ENCODE measurements around the gene TOP2B.

TOP2B gene

DNA sequence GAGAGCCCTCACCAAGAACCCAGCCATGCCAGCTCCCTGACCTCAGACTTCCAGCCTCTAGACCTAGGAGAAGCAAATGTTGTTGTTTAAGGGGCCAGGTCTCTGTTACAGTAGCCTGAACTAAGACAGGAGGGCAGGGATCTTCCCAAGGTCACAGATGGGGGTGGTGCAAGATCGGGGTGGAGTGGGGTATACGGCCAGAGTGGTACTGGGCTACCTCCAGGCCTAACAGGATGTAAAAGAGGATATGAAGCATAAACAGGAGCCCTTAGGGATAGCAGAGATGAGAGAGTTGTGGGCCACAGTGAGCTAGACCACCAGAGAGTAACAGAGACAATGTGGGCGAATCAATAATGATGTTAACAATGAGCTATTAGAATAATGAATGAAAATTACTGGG is 82.9 kb downstream of the TOP2B start:
- no peak for DNase-seq

DNA sequence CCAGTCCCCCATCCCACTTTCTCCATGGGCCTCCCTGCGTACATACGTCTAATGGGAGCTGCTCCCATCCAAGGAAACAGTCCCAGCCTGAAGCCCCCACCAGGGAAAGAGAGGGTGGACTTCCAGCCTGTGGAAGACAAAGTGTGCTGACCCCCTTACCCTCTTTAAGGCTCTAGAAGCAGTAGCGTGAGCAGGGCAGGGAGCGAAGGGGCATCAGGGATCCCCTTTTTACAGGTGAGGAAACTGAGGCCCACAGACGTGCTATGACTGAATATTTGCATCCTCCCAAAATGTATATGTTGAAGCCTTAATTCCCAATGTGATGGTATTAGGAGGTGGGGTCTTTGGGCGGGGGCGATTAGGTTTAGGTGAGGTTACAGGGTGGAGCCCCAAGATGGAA is 83.4 kb downstream of the TOP2B start:
- no peak for DNase-seq

DNA sequence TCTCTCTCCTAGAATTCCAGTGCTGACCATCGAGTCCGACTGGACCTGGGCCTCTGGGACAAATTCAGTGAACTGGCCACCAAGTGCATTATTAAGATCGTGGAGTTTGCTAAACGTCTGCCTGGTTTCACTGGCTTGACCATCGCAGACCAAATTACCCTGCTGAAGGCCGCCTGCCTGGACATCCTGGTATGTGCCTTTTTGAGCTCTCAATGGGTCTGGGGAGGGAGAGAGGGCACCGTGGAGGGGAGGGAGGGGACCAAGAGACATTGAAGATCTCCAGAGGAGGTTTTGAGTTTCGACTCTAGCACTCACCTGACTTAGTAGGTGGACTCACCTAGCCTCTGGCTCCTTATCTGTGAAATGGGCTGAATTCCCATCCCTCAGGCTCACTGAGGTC is 84.2 kb downstream of the TOP2B start:
- no peak for DNase-seq

DNA sequence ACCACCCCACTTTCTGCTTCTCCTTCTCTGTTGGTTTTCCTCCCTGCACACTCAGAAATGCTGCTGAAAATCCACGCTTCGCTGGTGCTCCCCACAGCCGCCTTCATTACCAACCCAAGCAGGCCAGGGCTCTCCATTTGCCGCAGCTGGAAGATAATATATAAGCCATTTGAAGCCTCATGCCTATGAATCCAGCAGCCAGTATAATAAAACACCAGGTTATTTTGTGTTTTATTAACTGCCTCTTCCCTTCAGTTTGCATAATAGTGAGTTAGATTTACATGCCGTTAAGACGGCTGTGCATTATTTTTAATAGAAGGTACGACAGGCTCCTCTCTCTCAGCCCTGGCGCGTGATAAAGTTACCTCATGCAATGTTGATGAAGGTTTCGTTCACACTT is 86.6 kb downstream of the TOP2B start:
- DNase-seq: no peak

DNA sequence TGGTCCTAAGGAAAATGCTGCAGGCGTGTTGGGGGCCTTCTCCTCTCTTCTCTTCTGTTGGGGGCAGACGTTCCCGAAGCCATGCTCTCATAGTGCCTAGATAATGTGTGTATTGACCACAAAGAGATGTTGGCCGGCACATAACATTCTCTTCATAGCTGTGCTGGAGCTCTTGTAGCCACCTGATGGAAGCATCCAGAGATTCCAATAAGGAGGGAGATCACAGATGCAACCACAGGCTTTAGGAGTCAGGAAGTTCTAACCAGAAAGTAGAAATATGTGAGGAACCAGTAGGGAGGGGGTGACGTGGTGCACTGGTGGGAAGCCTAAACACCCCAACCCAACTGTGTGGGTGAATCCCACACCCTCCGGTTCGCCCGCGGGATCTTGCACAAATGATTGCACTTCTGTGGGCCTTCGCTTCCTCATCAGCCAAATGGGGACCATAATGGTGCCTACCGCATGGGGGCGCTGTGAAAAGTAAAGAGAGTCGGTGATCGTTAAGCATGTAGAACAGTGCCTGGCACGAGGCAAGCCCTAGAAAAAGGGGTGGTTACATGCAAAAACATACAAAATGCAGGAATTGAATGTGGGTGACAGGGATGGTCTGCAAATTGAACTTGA is 87.8 kb downstream of the TOP2B start:
- DNase-seq: no peak

DNA sequence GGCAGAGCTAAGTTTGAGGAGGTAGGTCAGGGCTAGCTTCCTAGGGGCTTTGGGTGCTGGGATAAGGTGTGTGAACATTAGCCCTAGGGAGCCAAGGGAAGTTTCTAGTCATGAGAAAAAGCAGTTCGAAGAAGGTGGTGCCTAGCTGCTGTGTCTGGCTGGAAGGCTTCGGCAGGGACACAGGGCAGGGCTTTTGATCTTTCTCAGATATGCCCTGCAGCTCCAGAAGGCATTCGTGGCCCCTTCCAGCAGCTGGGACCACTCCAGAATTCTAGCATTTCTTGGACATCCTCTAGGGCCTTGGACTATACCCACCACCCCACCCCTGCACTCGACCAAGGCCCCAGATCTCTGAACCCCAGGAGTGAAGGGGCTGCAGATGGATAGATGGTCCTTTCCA is 88.6 kb downstream of the TOP2B start:
- no peak for DNase-seq

DNA sequence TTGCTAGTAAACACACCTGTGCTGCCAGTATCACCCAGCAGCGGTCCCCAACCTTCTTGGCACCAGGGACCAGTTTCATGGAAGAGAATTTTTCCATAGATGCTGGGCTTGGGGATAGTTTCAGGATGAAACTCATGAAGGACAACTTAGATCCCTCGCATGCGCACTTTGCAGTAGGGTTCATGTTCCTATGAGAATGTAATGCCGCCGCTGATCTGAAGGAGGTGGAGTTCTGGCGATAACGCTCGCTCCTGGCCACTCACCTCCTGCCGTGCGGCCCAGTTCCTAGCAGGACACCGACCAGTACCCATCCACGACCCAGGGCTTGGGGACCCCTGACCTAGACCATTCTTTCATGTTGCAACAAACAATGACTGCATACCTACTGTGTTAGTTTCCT is 89.7 kb downstream of the TOP2B start:
- no peak for DNase-seq

DNA sequence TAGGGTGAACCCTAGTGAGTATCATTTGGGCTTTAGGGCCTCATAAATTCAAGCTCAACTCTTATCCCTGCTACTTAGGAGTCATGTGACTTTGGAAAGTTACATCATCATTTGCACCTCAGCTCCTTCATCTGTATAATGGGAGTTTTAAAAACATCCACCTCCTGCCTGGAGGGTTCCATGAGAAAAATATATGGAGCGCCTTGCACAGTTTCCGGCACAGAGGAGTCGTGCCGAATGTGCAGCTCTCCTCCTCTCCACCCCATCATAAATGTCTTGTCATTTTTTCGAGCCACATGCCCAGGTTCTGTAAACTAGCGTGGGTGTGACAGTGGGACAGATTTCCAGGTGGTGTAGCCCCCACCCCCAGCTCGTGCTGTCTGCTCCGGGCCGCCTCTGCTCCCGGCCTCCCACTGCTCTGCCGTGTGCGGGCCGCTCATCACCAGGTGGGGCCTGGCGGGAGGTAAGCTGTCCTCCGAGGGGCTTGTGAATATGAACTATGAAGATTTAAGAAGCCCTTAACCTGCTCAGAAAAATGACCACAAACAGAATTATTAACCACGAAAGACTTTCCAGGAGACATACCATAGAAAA is 90.4 kb downstream of the TOP2B start:
- no peak for DNase-seq

DNA sequence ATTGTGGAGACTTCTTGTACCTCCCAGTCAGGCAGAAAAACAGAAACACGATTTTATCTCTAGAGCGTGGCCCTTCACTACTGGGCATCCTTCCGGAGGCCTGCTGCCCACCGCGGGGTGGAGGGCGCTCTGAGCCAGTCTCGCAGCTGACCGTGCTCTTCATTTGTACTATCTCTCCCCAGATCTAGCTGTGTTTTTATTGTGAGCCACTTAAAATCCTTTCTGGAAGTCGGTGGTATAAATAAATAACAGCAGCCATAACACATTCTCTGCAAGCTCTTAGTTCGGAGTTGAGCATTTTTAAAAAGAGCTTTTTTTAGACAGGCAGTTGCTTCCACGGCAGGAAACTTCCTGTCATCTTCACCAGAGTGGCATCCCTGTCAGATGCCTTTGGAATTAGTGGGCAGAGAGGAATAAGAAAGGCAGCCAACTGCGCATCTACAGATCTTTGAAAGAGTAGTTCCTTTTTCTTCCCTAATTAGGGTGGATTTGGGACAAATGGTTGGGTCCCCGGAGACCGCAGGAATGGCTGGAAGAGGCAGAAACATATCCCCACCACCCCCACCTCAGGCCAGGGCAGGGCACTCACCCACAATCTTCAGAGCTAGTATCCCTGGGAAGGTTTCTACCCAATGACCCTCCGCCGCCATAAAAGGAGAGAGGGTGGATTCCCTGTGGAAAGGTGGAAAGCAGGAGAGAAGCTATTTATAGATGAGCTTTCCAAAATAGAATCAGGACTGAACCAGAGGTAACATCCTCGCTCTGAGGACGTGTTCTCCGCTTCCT is 91.1 kb downstream of the TOP2B start:
- DNase-seq: no peak

DNA sequence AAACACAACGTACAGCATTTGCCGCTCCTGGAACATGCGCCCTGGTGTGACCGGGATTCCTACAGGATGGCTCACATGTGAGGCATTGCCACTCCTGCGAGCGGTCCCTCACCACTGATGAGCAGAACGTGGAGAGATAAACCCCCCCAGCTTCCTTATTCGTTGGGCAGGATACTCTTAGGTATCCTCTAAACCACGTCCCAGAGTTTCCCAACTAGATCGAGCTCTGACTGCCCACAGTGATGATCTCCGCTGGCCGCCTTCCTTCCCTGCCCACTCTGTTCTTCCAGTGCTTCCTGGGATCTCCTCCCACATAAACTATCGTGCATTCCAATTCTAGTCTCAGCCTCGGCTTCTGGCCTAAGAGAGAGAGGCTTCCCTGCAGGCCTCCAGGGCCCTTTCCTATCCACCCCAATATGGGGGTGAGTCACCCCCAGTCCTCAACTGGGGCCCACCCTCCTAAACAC is 91.8 kb downstream of the TOP2B start:
- no peak for DNase-seq

DNA sequence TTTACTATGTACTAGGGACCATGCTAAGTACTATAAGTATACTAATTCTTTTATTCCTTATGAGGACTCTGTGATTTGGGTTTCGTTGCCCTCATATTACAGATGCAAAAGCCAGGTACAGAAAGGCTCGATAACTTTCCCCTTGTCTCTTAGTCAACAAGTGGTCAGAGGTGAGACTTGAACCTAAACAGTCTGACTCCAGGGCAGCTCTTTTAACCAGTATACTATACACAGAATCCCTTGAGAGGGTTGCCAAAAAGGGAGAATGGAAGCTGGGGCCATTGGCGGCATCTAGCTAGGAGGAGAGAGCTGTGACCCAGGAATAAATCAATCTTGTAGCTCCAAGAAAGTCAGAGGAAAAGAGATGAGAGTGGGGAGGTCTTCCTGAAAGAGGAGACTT is 92.4 kb downstream of the TOP2B start:
- DNase-seq: no peak

DNA sequence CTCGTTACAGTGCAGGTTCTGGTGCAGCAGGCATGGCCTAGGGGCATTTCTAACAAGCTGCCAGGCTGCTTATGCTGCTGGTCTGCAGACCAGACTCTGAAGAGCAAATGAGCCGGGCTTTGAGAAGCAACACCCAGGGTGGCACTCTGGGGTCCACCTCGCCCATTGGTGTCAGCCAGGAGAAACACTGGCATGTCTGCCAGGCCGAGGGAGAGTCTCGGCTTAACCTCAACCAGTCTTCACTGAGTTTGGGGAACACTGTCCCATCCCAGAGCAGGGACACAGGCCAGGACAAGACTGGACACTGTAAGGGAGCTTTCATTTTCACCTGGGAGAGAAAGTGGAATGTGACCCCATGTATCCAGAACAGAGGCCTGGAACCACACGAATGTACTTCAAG is 93.4 kb downstream of the TOP2B start:
- no peak for DNase-seq

DNA sequence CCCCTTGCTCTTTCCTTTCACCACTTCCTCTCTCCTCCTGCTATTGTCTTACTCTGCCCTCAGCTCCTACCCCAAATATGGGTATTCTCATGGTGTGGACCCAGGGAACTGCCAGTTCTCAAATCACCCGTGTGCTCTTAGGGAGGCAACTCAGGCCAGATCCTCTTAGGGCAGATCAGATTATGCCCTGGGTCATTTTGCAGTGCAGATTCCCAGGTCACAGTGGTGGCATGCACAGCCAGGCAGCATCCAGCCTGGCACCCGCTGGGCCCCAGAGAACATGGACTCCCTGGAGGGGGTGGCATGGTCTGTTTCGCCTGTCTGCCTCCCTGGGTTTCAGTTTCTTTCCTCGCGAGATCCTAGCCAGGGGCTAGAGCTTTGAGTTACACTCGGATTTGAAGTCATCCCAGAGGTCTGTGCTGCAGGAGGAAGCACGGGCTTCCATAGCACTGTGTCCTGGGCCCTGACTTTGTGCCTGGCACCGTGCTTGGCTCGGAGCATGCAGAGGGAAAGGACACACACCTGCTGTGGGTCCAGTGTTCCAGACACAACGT is 96.1 kb downstream of the TOP2B start:
- no peak for DNase-seq

DNA sequence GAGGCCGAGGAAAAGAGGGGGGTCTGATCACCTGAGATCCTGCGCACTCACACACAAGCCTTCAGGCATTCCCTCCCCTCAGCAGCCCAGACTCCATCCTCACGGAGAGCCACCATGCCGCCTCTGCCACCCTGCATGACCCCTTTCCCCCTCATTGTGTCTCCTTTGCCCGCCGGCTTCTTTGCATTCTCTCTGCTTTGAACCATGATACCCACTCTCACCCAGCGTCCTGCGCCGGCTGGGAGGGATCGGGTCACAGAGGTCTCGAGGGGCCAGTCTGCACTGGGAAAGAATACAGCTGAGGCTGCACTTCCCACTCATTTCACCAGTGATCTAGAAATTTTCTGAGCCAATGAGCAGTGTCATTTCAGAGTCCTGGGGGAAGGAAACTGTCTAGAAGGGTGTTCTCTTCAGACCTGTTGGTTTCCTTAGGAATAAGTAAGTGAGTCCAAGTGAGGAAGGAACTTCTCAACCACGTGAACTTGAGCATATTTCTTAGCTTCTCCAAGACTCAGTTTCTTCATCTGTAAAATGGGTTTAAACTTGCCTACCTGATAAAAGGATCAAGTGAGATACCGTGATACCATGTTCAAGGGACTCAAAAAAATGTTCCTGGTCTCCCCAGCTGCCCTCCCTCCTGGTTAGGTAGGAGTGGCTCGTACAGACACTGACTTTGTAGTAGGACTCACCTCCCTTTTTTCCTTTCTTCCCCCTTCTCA is 96.7 kb downstream of the TOP2B start:
- no peak for DNase-seq

DNA sequence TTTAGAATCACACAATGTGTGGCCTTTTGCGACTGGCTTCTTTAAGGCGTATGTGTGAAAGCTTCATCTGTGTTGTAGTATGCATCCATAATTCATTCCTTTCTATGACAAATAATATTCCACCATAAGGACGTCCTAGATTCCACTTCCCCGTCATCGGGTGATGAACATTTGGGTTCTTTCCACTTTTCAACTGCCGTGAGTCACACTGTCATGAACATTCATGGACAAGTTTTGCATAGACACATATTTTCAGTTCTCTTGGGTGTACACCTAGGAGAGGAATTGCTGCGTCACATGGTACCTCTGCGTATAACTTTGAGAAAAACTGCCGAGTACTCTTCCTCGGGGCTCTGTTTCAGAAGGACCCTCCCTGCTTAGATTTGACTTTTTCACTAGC is 97.3 kb downstream of the TOP2B start:
- no peak for DNase-seq

DNA sequence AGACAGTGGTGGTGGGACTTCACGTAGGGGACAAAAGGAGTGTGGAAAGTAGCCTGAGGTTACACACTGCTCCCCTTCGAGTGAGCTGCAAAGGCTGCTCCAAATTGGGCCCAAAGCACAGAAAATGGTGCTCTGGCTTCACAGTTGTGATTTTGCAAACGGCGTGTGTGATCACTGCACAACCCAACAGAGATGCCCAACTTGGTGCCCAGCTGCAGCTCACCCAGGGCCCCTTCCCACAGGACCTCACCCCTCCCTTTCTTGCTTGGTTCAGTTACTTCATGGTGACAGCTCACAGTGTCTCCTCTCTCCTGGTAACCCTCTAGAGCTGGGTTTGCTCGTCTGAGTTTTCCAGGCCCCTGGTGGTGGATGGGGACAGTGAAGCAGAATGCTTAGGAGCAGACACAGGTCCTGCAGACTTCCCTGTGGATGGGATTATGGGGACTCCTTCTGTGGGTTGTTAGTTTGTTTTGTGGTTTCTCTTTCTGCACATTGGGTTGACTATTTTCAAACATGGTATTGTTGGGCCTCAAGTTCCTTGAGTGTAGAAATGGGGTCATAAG is 98.3 kb downstream of the TOP2B start:
- DNase-seq: no peak

DNA sequence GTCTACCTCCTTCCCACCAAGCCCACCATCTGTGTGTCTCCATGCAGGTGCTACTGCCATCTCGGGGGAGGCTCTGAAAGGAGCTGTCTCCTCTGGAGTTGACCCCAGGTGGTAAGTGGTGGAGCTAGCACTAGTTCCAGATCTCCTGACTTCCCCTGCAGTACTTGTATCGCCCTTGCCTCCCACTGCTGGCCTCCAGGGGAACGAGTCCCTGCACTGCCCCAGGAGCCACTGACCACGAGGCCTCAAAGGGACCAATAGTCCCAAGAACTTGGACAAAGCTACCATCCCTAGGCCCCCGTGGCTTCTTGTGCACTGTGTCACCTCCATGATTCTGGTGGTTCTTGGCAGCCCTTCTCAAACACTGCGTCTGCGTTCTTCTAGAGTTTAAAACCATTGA is 98.9 kb downstream of the TOP2B start:
- no peak for DNase-seq

DNA sequence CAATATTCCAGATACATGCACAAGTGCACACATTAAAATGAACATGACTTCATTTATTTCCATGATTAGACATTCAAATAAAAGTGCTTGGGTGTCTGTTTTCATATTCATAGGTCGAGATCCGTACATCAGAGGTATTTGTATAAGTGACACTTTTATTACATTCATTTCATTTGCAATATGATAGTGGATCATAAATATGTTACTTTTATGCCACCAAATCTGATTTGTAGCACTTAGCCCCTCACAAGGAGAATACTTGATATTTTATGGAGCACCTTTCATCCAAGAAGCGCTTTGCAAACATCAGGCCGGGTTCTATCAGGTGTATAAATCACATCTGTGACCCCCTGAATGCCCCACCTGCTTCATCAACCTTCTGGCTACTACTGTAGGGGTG is 100.6 kb downstream of the TOP2B start:
- DNase-seq: no peak

DNA sequence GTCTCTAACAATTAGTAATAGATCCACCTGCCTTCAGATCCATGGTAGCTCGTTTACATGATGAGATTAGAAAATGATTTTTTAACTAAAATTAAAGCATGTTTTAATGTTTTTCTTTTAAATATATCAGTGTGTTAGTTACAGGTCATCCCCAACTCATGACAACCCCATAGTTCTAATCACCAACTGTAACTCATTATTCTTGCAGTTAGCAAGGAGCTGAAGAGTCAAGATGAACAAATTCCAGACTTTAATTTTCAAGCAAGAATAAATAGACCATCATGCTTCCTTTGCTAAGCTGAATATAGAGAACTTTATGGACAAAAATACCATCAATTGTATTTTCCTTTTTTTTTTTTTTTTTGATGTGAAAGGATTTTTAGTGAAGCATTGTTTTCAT is 101.1 kb downstream of the TOP2B start:
- no peak for DNase-seq

DNA sequence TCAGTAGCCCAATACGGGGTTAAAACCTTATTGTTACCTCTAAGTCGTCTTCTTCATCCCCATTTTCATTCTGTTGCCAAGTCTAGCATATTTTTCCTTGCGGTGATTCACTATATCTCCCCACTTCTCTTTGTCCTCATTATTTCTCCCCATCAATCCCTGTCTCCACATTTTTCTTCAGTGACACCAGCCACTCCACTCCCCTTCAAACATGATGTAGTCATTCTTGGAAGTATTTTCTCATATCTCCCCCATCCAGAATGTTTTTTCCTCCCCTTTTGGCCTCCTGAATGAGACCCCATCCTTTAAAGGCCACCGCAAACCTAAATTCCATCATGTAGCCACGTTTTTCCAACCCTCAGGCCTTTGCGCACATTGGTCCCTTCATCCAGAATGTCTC is 105.9 kb downstream of the TOP2B start:
- no peak for DNase-seq

DNA sequence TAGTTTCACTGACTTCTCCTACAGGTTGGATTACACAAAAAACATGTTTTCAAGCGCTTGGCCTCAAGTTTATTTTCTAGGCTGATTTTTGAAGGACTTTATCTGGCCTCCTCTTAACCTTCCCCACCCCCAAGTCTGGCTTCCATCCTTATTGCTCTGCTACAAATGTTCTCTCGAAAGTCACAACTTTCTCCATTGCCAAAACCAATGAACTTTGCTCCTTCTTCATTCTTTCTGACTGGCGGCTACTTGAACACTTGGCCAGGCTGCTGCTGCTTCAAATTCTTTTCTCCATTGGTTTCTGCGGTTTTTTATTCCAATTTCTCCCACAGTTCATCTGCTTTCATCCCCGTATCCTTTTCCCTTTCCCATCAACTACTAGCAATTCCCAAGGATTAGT is 106.6 kb downstream of the TOP2B start:
- DNase-seq: no peak

DNA sequence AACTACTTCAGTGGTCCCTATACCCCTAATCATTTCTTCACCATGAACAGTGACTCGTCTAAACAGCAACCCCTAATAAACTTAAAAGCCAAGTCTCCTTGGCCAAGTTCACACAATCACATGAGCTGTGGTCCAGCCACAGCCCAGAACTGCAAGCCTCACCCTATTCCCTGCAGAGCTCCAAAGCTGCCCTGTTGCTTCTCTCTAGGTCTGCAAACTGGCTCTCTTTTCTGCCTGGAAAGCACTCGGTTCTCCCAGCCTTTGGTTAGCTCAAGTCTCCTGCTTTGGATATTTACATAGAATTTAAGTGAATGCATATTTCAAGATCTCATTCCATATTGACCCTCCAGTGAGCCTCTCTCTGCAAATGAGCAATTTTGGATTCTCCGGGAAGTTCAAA is 107.0 kb downstream of the TOP2B start:
- no peak for DNase-seq

DNA sequence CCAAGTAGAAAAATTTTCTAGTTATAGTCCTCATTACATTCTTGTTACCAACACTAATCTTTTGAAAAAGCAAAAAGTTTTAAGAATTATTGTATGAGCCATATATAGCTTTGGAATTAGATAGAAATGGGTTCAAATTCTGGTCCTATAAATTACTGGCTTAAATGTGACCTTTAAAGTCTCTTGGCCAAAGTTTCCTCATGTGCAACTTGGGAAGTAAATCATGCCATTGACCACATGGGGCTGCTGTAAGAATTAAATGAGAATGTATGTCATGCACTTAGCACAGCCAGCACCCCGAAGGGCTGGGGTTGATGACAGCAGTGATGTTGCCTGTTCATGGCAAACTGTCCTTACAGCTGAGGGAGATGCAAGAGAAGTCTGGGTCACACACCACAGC is 108.3 kb downstream of the TOP2B start:
- DNase-seq: no peak

Data from effector CD4-positive, alpha-beta T cell (primary cell).